Stomach (tissue), 4 donors: Measurements from ENCODE around the gene OR11A1.

Source experiments
- EP300 ChIP-seq: sonication (generic); formaldehyde crosslinking; IDR thresholded peaks from one replicate; pipeline ENCODE4 v1.6.1; 2017; ENCODE audit warnings: antibody characterized with exemption
- POLR2A ChIP-seq, 4 donors: fragments of 450-650 bp; IDR thresholded peaks; one replicate each; pipeline ENCODE4 v1.6.1; 2016; ENCODE audit warnings: antibody characterized with exemption in 4 of 4, control low read depth in 2 of 4, mild to moderate bottlenecking in 1 of 4, moderate library complexity in 1 of 4
- POLR2AphosphoS5 ChIP-seq, 3 donors: sonication (generic); formaldehyde crosslinking; IDR thresholded peaks; one replicate each; pipeline ENCODE4 v1.6.1; 2016; ENCODE audit warnings: antibody characterized with exemption in 3 of 3
- TF ChIP-seq, protein P1 (sequence below), 7 experiments: fragments of 450-650 bp in 4 of 7; fragments of 200-600 bp in 3 of 7; sonication (generic) in 3 of 7; IDR thresholded peaks; one replicate each; pipeline ENCODE4 v1.5.1; 2016 to 2019; ENCODE audit warnings: antibody characterized with exemption in 7 of 7, control low read depth in 2 of 7, mild to moderate bottlenecking in 1 of 7

DNA sequence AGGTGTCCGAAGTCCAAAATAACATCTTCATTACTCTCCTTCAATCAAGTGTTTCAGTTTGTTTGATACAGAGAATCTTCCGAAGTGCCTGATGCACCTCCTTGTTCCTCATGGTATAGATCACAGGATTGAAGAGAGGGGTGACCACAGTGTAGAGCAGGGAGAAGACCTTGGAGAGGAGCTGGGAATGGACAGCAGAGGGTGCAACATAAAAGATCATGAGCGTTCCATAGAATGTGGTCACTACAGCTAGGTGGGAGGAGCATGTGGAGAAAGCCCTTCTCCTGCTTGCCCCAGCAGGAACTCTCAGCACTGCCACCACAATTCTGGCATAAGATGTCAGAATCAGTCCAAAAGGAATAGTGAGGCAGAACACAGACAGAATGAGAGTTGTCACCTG, 30.2 kb downstream of the OR11A1 start:
- TF ChIP-seq, protein P1, sequence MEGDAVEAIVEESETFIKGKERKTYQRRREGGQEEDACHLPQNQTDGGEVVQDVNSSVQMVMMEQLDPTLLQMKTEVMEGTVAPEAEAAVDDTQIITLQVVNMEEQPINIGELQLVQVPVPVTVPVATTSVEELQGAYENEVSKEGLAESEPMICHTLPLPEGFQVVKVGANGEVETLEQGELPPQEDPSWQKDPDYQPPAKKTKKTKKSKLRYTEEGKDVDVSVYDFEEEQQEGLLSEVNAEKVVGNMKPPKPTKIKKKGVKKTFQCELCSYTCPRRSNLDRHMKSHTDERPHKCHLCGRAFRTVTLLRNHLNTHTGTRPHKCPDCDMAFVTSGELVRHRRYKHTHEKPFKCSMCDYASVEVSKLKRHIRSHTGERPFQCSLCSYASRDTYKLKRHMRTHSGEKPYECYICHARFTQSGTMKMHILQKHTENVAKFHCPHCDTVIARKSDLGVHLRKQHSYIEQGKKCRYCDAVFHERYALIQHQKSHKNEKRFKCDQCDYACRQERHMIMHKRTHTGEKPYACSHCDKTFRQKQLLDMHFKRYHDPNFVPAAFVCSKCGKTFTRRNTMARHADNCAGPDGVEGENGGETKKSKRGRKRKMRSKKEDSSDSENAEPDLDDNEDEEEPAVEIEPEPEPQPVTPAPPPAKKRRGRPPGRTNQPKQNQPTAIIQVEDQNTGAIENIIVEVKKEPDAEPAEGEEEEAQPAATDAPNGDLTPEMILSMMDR (IDR thresholded peaks at IDR 0.05): no peak
- no peak for TF ChIP-seq POLR2A (IDR thresholded peaks at IDR 0.05)
- no peak for TF ChIP-seq POLR2AphosphoS5 (IDR thresholded peaks at IDR 0.05)
- no peak for TF ChIP-seq EP300
